ENCODE measurements around the gene DIP2C. TPM values are rescaled to one million over a fixed set of nuclear protein-coding genes. Genes with fewer than 3 reads are reported as not detected.

The DIP2C gene
- total RNA-seq, 1 donor from 2014 or later, result 52.6 TPM

DNA sequence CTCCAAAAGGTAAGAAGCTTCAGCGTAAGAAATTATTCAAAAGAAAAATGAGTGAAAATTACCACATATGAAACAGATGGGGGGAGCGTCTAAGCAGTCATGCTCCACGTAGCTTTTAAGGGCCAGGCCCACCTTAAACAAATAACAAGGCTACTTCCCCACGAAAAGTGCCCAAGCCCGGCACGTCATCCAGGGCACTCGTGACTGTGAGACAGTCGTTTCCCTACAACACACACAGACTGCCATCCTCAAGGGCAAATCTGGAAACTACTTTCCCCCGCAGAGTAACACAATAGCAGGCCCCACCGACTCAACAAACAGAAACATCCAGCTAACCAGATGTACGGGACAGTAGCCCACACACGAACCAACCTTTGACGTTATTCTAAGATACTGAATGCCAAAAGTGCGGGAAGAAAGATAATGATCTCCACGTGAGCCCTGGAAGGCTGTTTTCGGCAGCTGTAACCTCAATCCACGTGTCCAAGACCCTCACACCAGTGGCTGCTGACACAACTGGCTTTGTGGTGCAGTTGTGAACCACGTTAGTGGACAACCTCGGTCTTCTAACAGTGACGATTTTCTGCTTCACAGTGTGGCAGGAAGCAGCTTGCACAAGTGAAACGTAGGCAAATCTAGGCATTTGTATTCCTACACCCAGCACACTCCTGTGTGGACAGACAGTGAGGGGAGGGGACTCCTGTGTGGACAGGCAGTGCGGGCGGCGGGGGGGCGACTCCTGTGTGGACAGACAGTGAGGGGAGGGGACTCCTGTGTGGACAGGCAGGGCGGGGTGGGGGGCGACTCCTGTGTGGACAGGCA, 302.5 kb downstream of the DIP2C start:
- peaks cover 7% of the 10 kb centered on the region for H3K9me3 Mint-ChIP-seq (ENCODE audit: unreplicated experiment)
- TF ChIP-seq, protein P1, sequence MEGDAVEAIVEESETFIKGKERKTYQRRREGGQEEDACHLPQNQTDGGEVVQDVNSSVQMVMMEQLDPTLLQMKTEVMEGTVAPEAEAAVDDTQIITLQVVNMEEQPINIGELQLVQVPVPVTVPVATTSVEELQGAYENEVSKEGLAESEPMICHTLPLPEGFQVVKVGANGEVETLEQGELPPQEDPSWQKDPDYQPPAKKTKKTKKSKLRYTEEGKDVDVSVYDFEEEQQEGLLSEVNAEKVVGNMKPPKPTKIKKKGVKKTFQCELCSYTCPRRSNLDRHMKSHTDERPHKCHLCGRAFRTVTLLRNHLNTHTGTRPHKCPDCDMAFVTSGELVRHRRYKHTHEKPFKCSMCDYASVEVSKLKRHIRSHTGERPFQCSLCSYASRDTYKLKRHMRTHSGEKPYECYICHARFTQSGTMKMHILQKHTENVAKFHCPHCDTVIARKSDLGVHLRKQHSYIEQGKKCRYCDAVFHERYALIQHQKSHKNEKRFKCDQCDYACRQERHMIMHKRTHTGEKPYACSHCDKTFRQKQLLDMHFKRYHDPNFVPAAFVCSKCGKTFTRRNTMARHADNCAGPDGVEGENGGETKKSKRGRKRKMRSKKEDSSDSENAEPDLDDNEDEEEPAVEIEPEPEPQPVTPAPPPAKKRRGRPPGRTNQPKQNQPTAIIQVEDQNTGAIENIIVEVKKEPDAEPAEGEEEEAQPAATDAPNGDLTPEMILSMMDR (IDR thresholded peaks at IDR 0.05; ENCODE audit: partially characterized antibody, unreplicated experiment), result no peak
- H3K27ac Mint-ChIP-seq (ENCODE audit: unreplicated experiment), result no peak overlapping the region
- H3K4me3 Mint-ChIP-seq (ENCODE audit: unreplicated experiment), result no peak overlapping the region
- peaks cover 13% of the 10 kb centered on the region for H3K36me3 Mint-ChIP-seq (ENCODE audit: unreplicated experiment)
- peaks cover 3% of the 10 kb centered on the region for H3K4me1 Mint-ChIP-seq (ENCODE audit: low read depth, unreplicated experiment)
- H3K27me3 Mint-ChIP-seq (ENCODE audit: unreplicated experiment), result peaks cover 4% of the 10 kb centered on the region
- DNase-seq, result no peak

DNA sequence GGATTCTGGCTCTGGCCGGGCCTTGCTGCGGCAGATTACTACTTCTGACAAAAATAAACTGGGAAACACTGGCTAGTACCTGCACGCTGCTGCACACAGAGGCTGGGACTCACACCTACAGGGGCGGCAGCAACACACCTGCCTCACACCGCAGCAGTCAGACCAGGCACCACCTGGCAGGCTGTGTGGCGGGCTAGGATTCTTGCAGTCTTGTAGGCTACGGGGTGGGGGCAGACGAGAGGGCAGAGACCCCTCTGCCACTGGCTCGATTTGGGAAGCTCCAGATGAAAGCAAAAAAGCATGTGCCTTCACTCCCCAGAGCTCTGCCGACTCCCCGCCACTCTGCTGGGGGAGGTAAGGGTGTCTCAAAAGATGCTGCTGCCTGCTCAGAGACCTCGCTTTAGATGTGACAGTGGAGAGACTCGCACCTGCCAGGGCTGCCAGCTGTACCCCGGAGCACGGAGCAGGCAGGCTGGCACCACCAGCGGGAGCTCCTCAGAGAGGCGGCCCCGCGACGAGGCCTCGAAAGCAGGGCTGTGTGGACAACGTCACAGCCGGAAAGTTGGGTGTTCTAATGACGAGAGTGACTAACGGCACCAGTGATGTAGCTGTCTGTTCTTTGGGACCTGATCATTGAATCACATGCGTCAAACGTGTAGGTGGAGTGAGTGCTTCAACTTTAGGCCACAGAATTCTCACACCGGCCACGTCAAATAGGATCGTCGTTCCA, 303.7 kb downstream of the DIP2C start:
- Mint-ChIP-seq H3K4me1 (ENCODE audit: low read depth, unreplicated experiment) (no peaks in the 10 kb centered on the region), H3K27me3 (ENCODE audit: unreplicated experiment) (peaks cover 4% of the 10 kb centered on the region)

DNA sequence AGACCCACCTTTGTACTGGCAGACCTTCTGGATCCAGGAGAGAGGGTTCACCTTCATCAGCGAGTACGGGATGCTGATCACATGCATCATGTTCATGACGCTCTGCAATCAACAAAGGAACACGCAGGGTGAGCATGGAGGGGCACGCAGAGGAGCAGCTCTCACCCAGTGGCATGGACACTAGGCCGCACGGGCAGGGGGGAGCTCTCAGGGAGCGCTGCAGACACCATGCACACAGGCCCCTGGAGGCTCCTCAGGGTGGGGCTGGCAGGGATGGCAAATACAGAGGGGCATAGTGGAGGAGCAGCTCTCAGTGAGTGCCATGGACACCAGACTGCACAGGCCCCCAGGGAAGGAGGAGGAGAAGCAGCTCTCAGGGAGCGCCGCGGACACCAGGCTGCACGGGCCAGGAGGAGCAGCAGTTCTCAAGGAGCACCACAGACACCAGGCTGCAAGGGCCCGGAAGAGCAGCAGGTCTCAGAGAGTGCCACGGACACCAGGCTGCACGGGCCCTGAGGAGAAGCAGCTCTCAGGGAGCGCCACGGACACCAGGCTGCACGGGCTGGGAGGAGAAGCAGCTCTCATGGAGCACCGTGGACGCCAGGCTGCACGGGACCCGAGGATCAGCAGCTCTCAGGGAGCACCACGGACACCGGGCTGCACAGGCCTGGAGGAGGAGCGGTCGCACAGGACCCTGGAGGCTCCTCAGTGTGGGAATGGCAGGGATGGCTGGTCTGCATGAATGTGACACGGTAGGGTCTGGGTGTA, 304.7 kb downstream of the DIP2C start:
- H3K4me1 Mint-ChIP-seq (ENCODE audit: low read depth, unreplicated experiment), result no peaks in the 10 kb centered on the region
- H3K27me3 Mint-ChIP-seq (ENCODE audit: unreplicated experiment), result peaks cover 4% of the 10 kb centered on the region
- TF ChIP-seq, protein P1 (IDR thresholded peaks at IDR 0.05; ENCODE audit: partially characterized antibody, unreplicated experiment), result no peak
- DNase-seq, result no peak
- H3K27ac Mint-ChIP-seq (ENCODE audit: unreplicated experiment), result no peak overlapping the region
- H3K36me3 Mint-ChIP-seq (ENCODE audit: unreplicated experiment), result peaks cover 19% of the 10 kb centered on the region
- no peak overlapping the region for H3K4me3 Mint-ChIP-seq (ENCODE audit: unreplicated experiment)
- peaks cover 4% of the 10 kb centered on the region for H3K9me3 Mint-ChIP-seq (ENCODE audit: unreplicated experiment)

More for the DNA sequence above, 303.7 kb downstream of the DIP2C start:
- H3K27ac Mint-ChIP-seq (ENCODE audit: unreplicated experiment), result no peak overlapping the region
- H3K4me3 Mint-ChIP-seq (ENCODE audit: unreplicated experiment), result no peak overlapping the region
- TF ChIP-seq, protein P1 (IDR thresholded peaks at IDR 0.05; ENCODE audit: partially characterized antibody, unreplicated experiment), result no peak
- DNase-seq, result no peak
- peaks cover 19% of the 10 kb centered on the region for H3K36me3 Mint-ChIP-seq (ENCODE audit: unreplicated experiment)
- H3K9me3 Mint-ChIP-seq (ENCODE audit: unreplicated experiment), result peaks cover 4% of the 10 kb centered on the region

DNA sequence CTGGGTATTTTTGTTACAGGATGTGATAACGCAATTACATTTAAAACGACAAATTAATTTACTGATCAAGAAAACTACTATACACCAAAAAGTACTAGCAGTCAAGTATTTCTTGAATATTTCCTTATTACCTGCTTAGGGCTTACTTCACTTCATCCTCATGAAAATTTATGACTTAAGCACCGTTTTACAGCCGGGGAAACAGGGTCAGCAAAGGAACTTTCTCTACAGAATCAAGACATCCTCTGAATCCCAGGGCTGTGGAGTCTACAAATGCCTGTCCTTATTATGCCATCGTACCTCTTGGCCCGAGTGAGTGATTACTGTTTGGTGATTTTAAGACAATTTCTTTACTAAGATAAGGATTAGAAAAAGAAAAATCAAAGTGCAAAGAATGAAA, 305.9 kb downstream of the DIP2C start:
- Mint-ChIP-seq H3K27me3 (ENCODE audit: unreplicated experiment) (peaks cover 4% of the 10 kb centered on the region), H3K4me1 (ENCODE audit: low read depth, unreplicated experiment) (no peaks in the 10 kb centered on the region), H3K27ac (ENCODE audit: unreplicated experiment) (no peak overlapping the region), H3K9me3 (ENCODE audit: unreplicated experiment) (peaks cover 4% of the 10 kb centered on the region), H3K4me3 (ENCODE audit: unreplicated experiment) (no peak overlapping the region), H3K36me3 (ENCODE audit: unreplicated experiment) (peaks cover 19% of the 10 kb centered on the region)
- no peak for DNase-seq
- TF ChIP-seq, protein P1 (IDR thresholded peaks at IDR 0.05; ENCODE audit: partially characterized antibody, unreplicated experiment), result no peak

All from glutamatergic neuron (in vitro differentiated cells).